Ovary (tissue), 9 donors: ENCODE results near the gene PKD1. TPM values are rescaled to one million over a fixed set of nuclear protein-coding genes. Genes with fewer than 3 reads are reported as not detected.

Source experiments
- DNase-seq, 5 donors: peaks; one replicate each; pipeline ENCODE4 v3.0.0-alpha.2; 2019 to 2020
- H3K27ac ChIP-seq, 2 donors: fragments of 200-600 bp; one replicate each; pipeline versions ENCODE4 v1.5.1 to v1.8.0; 2019 to 2022
- H3K27me3 ChIP-seq: fragments of 200-600 bp; one replicate; pipeline ENCODE4 v1.8.0; 2022
- H3K36me3 ChIP-seq: fragments of 200-600 bp; sonication (generic); one replicate; pipeline ENCODE4 v1.5.1; 2019
- H3K4me1 ChIP-seq: one replicate; pipeline ENCODE4 v1.8.1; 2013; ENCODE audit warnings: mild to moderate bottlenecking, moderate library complexity; ENCODE audit not compliant: insufficient read depth
- H3K4me3 ChIP-seq: fragments of 200-600 bp; sonication (generic); one replicate; pipeline ENCODE4 v1.5.1; 2017
- H3K9me3 ChIP-seq, 2 donors: fragments of 200-600 bp in 1 of 2; sonication (generic) in 1 of 2; one replicate each; pipeline versions ENCODE4 v1.5.1 to v1.8.1; 2013 to 2019; ENCODE audit warnings: mild to moderate bottlenecking in 1 of 2, moderate library complexity in 1 of 2
- CTCF ChIP-seq, 3 donors: fragments of 450-650 bp in 2 of 3; fragments of 200-600 bp in 1 of 3; IDR thresholded peaks; one replicate each; pipeline versions ENCODE4 v1.5.1 to v1.8.0; 2016 to 2022; ENCODE audit warnings: antibody characterized with exemption in 3 of 3, mild to moderate bottlenecking in 1 of 3
- EP300 ChIP-seq: sonication (generic); formaldehyde crosslinking; IDR thresholded peaks from one replicate; pipeline ENCODE4 v1.6.1; 2017; ENCODE audit warnings: antibody characterized with exemption
- POLR2A ChIP-seq: fragments of 450-650 bp; IDR thresholded peaks from one replicate; pipeline ENCODE4 v1.6.1; 2017; ENCODE audit warnings: antibody characterized with exemption, mild to moderate bottlenecking, moderate library complexity
- WGBS, 3 donors: extraction: QIAGEN DNeasy Blood & Tissue Kit in 1 of 3; methylation state at CpG; one replicate each; pipeline versions ENCODE4 v1.1.5 to v1.1.7; 2013 to 2017; 5-methylcytosine and 5-hydroxymethylcytosine counted together
- intact Hi-C, 4 donors: fragments of 100-400 bp; cut with DNase I; formaldehyde crosslinking; loops; one replicate each; pipeline versions ENCODE4 v1.11.0 to v1.15.1; 2022 to 2023
- polyA plus RNA-seq, 2 donors: library from polyadenylated mRNA; stranded (reverse); fragments of 200-250 nt in 1 of 2; fragments of 350-450 nt in 1 of 2; fragmentation: Illumina TruSeq in 1 of 2; extraction: RNeasy Lipid Tissue Mini Kit (QIAGEN cat#74804) in 1 of 2; gene quantifications; one replicate each; pipeline ENCODE4 v1.2.3, GENCODE V29; 2013 to 2014
- total RNA-seq, 7 donors: library from RNA; depleted of rRNA in 2 of 7; stranded (reverse); fragments of >200 nt in 2 of 7; fragmentation: NEBNext Ultra II Directional in 3 of 7; extraction: Animal tissue kit (Norgen Biotek cat#: 25700) in 3 of 7; gene quantifications; one replicate each; pipeline versions ENCODE4 v1.1.0 to v1.2.4, GENCODE V29; 2016 to 2023
- donor health status: DM: no; HTN: no; CAD: no; lungs with moderate emphysema.
- donor health status: DM: no; HTN: no; CAD: no.
- donor health status: Bipolar disorder and iron deficiency.
- donor health status: DM: yes; HTN: yes; CAD: no.
- donor health status: DM: no; HTN: no; CAD: no.
- donor health status: DM: yes; HTN: yes; CAD: no.

PKD1 gene
- total and polyA plus RNA-seq, 9 donors = 8.7 to 203 (median 129) TPM

- Histone ChIP-seq H3K36me3 (no peaks in the 10 kb centered on the region), H3K27me3 (no peaks in the 10 kb centered on the region), H3K9me3 (no peaks in the 10 kb centered on the region), H3K27ac (peak overlapping the region; percentile 14 to 62), H3K4me3 (no peak overlapping the region), H3K4me1 (peaks cover 8% of the 10 kb centered on the region)
- intact Hi-C loops = no loop called here
- peak in 3 of 5 donors; percentile 57 to 66 (median 60) for DNase-seq
- no peak for TF ChIP-seq EP300
- TF ChIP-seq CTCF (IDR thresholded peaks at IDR 0.05) = no peak
- TF ChIP-seq POLR2A = no peak
- WGBS, 3 donors = 31 to 54% (median 43%) methylated on average over 13 to 16 of the region's 16 CpGs
These were observed 52.7 kb downstream of the PKD1 start for GRCh38 chr16:2082983-2083364.

- intact Hi-C loops = no loop called here
- peak; percentile 77 to 90 (median 79) for DNase-seq
- H3K4me1 ChIP-seq = peaks cover 8% of the 10 kb centered on the region
- TF ChIP-seq EP300 (no peak), CTCF (IDR thresholded peaks at IDR 0.05) (peak in 2 of 3 donors; percentile 7 to 34), POLR2A (no peak)
- H3K27me3 ChIP-seq = no peaks in the 10 kb centered on the region
- H3K27ac ChIP-seq = peak overlapping the region; percentile 72 to 76
- H3K9me3 ChIP-seq = no peaks in the 10 kb centered on the region
- no peak overlapping the region for H3K4me3 ChIP-seq
- 39 to 55% (median 45%) methylated on average over 31 to 32 of the region's 32 CpGs for WGBS, 3 donors
- no peaks in the 10 kb centered on the region for H3K36me3 ChIP-seq
These were observed 53.3 kb downstream of the PKD1 start for GRCh38 chr16:2082171-2082982.

- no peaks in the 10 kb centered on the region for H3K36me3 ChIP-seq
- H3K27me3 ChIP-seq = no peaks in the 10 kb centered on the region
- intact Hi-C loops = no loop called here
- peak in 1 of 5 donors; percentile 63 for DNase-seq
- peaks cover 8% of the 10 kb centered on the region for H3K4me1 ChIP-seq
- no peaks in the 10 kb centered on the region for H3K9me3 ChIP-seq
- H3K27ac ChIP-seq = peak overlapping the region; percentile 72 to 76
- whole genome bisulfite sequencing, 3 donors = 65 to 80% (median 72%) methylated on average over 33 to 35 of the region's 35 CpGs
- no peak overlapping the region for H3K4me3 ChIP-seq
- TF ChIP-seq EP300 = no peak
- TF ChIP-seq POLR2A = no peak
- no peak for TF ChIP-seq CTCF (IDR thresholded peaks at IDR 0.05)
These were observed 54.3 kb downstream of the PKD1 start for GRCh38 chr16:2081201-2082084.

- no peak for DNase-seq
- Histone ChIP-seq H3K9me3 (no peaks in the 10 kb centered on the region), H3K27me3 (no peaks in the 10 kb centered on the region), H3K36me3 (no peaks in the 10 kb centered on the region), H3K4me3 (no peak overlapping the region), H3K27ac (no peak overlapping the region), H3K4me1 (peaks cover 8% of the 10 kb centered on the region)
- intact Hi-C loops = loop anchor here in 1 of 4 donors (10.0 kb wide), 1 partner anchor 55 kb away; the partner anchor contains the start of gene PKD1
- TF ChIP-seq POLR2A = no peak
- TF ChIP-seq CTCF (IDR thresholded peaks at IDR 0.05) = no peak
- TF ChIP-seq EP300 = no peak
- WGBS, 3 donors = 91 to 92% (median 92%) methylated on average over 16 of the region's 16 CpGs
These were observed 55.7 kb downstream of the PKD1 start for GRCh38 chr16:2079991-2080390.
